Vagina (tissue), 2 donors: ENCODE results near the gene DISP3. TPM values are rescaled to one million over a fixed set of nuclear protein-coding genes. Genes with fewer than 3 reads are reported as not detected.

Experiments
- DNase-seq, 2 donors: peaks; one replicate each; pipeline ENCODE4 v3.0.0-alpha.2; 2017; ENCODE audit errors: extremely low spot score in 2 of 2
- H3K27ac ChIP-seq: fragments of 200-600 bp; sonication (generic); one replicate; pipeline ENCODE4 v1.5.1; 2019
- H3K27me3 ChIP-seq: fragments of 200-600 bp; sonication (generic); one replicate; pipeline ENCODE4 v1.5.1; 2019
- H3K36me3 ChIP-seq, 2 donors: fragments of 200-600 bp; sonication (generic); one replicate each; pipeline ENCODE4 v1.5.1; 2017 to 2019
- H3K4me1 ChIP-seq: fragments of 200-600 bp; sonication (generic); one replicate; pipeline ENCODE4 v1.5.1; 2019
- H3K4me3 ChIP-seq, 2 donors: fragments of 200-600 bp; sonication (generic); 1 replicate in 1 of 2; 2 replicates in 1 of 2; pipeline ENCODE4 v1.5.1; 2016 to 2019
- H3K9me3 ChIP-seq: fragments of 200-600 bp; sonication (generic); one replicate; pipeline ENCODE4 v1.5.1; 2019
- CTCF ChIP-seq, 3 experiments: fragments of 450-650 bp in 2 of 3; fragments of 200-600 bp in 1 of 3; sonication (generic) in 1 of 3; IDR thresholded peaks; one replicate each; pipeline ENCODE4 v1.5.1; 2017 to 2019; ENCODE audit warnings: antibody characterized with exemption in 3 of 3, mild to moderate bottlenecking in 2 of 3, moderate library complexity in 2 of 3
- POLR2A ChIP-seq, 2 donors: fragments of 450-650 bp; IDR thresholded peaks; one replicate each; pipeline ENCODE4 v1.6.1; 2017; ENCODE audit warnings: antibody characterized with exemption in 2 of 2, mild to moderate bottlenecking in 2 of 2, moderate library complexity in 2 of 2
- POLR2AphosphoS5 ChIP-seq, 2 donors: sonication (generic); formaldehyde crosslinking; IDR thresholded peaks; one replicate each; pipeline ENCODE4 v1.9.0; 2017; ENCODE audit warnings: antibody characterized with exemption in 2 of 2, mild to moderate bottlenecking in 2 of 2, low read depth in 1 of 2; ENCODE audit not compliant: insufficient read depth in 1 of 2
- intact Hi-C: fragments of 100-400 bp; cut with DNase I; formaldehyde crosslinking; loops from one replicate; pipeline ENCODE4 v1.15.1; 2023
- total RNA-seq: library from RNA; depleted of rRNA; stranded (reverse); fragments of >200 nt; gene quantifications from one replicate; pipeline ENCODE4 v1.2.3, GENCODE V29; 2016

Gene DISP3
- total RNA-seq, 1 donor from 2014 or later: not detected

- H3K9me3 ChIP-seq: no peaks in the 10 kb centered on the region
- intact Hi-C loops: no loop called here
- TF ChIP-seq POLR2AphosphoS5 (IDR thresholded peaks at IDR 0.05; ENCODE audit: insufficient read depth in 1 of 2, low read depth in 1 of 2) (no peak), POLR2A (IDR thresholded peaks at IDR 0.05) (no peak), CTCF (IDR thresholded peaks at IDR 0.05) (no peak)
- DNase-seq: no peak
- H3K36me3 ChIP-seq: no peaks in the 10 kb centered on the region
- no peak overlapping the region for H3K4me3 ChIP-seq
- no peaks in the 10 kb centered on the region for H3K27me3 ChIP-seq
- no peaks in the 10 kb centered on the region for H3K4me1 ChIP-seq
- no peak overlapping the region for H3K27ac ChIP-seq
Measured at GRCh38 chr1:11518016-11518701, 39.2 kb downstream of the DISP3 start.

- Histone ChIP-seq H3K9me3 (no peaks in the 10 kb centered on the region), H3K27me3 (no peaks in the 10 kb centered on the region), H3K4me1 (no peaks in the 10 kb centered on the region)
Measured at GRCh38 chr1:11518791-11519628, 40.1 kb downstream of the DISP3 start.

GRCh38 chr1:11519629-11520031, 40.7 kb downstream of the DISP3 start:
- H3K36me3 ChIP-seq: no peaks in the 10 kb centered on the region
- H3K9me3 ChIP-seq: no peaks in the 10 kb centered on the region
- no peak overlapping the region for H3K27ac ChIP-seq
- H3K4me1 ChIP-seq: no peaks in the 10 kb centered on the region
- DNase-seq: no peak
- H3K27me3 ChIP-seq: no peaks in the 10 kb centered on the region
- TF ChIP-seq POLR2A (IDR thresholded peaks at IDR 0.05): no peak
- no peak for TF ChIP-seq CTCF (IDR thresholded peaks at IDR 0.05)
- intact Hi-C loops: no loop called here
- H3K4me3 ChIP-seq: no peak overlapping the region

More at GRCh38 chr1:11518791-11519628, 40.1 kb downstream of the DISP3 start:
- intact Hi-C loops: no loop called here
- H3K4me3 ChIP-seq: no peak overlapping the region
- H3K36me3 ChIP-seq: no peaks in the 10 kb centered on the region
- no peak for DNase-seq
- H3K27ac ChIP-seq: no peak overlapping the region
- no peak for TF ChIP-seq POLR2AphosphoS5 (IDR thresholded peaks at IDR 0.05; ENCODE audit: insufficient read depth in 1 of 2, low read depth in 1 of 2)
- no peak for TF ChIP-seq POLR2A (IDR thresholded peaks at IDR 0.05)
- no peak for TF ChIP-seq CTCF (IDR thresholded peaks at IDR 0.05)

GRCh38 chr1:11520531-11521233, 41.7 kb downstream of the DISP3 start:
- no peak for TF ChIP-seq POLR2AphosphoS5 (IDR thresholded peaks at IDR 0.05; ENCODE audit: insufficient read depth in 1 of 2, low read depth in 1 of 2)
- H3K27me3 ChIP-seq: no peaks in the 10 kb centered on the region
- H3K36me3 ChIP-seq: no peaks in the 10 kb centered on the region
- H3K9me3 ChIP-seq: no peaks in the 10 kb centered on the region
- intact Hi-C loops: no loop called here
- H3K27ac ChIP-seq: no peak overlapping the region
- H3K4me1 ChIP-seq: no peaks in the 10 kb centered on the region
- no peak for DNase-seq
- H3K4me3 ChIP-seq: no peak overlapping the region

GRCh38 chr1:11521582-11522399, 42.8 kb downstream of the DISP3 start:
- no peak for DNase-seq
- intact Hi-C loops: no loop called here

More at GRCh38 chr1:11521582-11522399, 42.8 kb downstream of the DISP3 start:
- Histone ChIP-seq H3K4me1 (no peaks in the 10 kb centered on the region), H3K4me3 (no peak overlapping the region), H3K27me3 (no peaks in the 10 kb centered on the region), H3K27ac (no peak overlapping the region), H3K36me3 (no peaks in the 10 kb centered on the region), H3K9me3 (no peaks in the 10 kb centered on the region)
- TF ChIP-seq CTCF (IDR thresholded peaks at IDR 0.05): no peak
- no peak for TF ChIP-seq POLR2A (IDR thresholded peaks at IDR 0.05)
- no peak for TF ChIP-seq POLR2AphosphoS5 (IDR thresholded peaks at IDR 0.05; ENCODE audit: insufficient read depth in 1 of 2, low read depth in 1 of 2)
